Camera-type eye (tissue), 1 donor: ENCODE measurements around the gene NDUFS6. TPM values are rescaled to one million over a fixed set of nuclear protein-coding genes. Genes with fewer than 3 reads are reported as not detected.

Experiments
- total RNA-seq: library from RNA; depleted of rRNA; stranded (reverse); fragments of >200 nt; gene quantifications from one replicate; pipeline ENCODE4 v1.2.3, GENCODE V29; 2014

The NDUFS6 gene
- total RNA-seq = 25.8 TPM

DNA sequence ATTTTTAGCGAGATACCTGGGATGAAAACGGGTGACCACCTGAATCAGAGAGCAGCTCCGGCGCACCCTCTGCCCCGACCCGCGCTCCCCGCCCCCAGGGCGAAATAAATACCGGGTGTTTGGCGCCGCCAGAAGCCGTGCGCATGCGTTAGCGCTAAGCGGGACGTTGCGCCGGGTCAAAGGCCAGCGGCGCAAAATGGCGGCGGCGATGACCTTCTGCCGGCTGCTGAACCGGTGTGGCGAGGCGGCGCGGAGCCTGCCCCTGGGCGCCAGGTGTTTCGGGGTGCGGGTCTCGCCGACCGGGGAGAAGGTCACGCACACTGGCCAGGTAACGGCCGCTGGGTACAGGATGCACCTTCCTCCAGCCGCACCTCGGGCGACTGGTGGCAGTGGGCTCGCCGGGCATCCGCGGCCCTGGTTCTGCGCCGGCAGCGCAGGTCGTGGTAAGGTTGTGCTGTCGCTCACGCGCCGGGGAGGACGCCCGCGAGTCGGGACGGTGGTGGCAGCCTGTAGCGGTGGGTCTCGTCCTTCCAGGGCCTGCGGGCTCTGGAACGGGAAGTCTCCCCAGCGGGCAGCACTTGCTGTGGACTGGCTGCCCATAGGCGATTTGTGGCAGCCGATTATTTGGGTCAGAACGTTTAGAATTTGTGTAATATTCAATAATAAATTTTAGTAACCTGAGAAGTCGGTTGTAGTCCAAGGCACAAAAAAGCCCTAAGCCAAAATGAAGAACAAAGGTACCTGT is at the start of gene NDUFS6:
NDUFS6 (plus strand) TSS at position 186 of the 745 bp plus-strand sequence; CDS start at position 197, 11 bp downstream.

GRCh38 chr5:1799602-1800471 is 1.4 kb upstream of the NDUFS6 start, which contains the start of gene MRPL36:
MRPL36 (minus strand) TSS chr5:1799837; CDS start chr5:1798935, 902 bp downstream.

Other genes with a start within 250 kb of the NDUFS6 start
- gene MRPL36, start 1.6 kb upstream of the NDUFS6 start, total RNA-seq = 24.2 TPM
- 0.55 TPM for gene IRX4, start 81.5 kb downstream of the NDUFS6 start, total RNA-seq